ENCODE data around the gene CNOT2.
A peak's percentile ranks its signal among the peaks of the same experiment; 100 is the strongest.

CNOT2 gene

DNA sequence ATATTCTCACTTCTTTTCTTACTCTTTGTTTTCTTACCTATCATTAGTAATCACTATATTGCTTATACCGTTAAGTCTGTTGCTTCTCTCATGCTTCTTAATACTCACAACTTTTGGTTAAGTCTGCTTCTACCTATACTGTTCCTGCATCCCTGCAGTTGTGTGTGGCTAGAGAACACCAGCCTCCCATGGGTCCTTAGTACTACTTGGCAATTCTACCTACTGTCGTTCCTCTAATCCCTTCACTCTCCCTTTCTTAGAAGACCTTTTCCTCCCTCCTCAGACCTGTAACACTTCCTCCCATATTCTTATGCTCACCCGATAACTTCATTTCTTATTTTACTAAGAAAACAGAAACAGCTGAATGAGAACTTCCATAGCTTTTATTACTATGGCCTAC is 29.3 kb downstream of the CNOT2 start:
- peak overlapping the region; percentile 70; the same call in 1 of the 2 replicates for H3K27ac ChIP-seq
- TF ChIP-seq ZFX (IDR thresholded peaks at IDR 0.05; ENCODE audit: borderline replicate concordance) (no peak), CTCF (IDR thresholded peaks at IDR 0.05) (no peak)

DNA sequence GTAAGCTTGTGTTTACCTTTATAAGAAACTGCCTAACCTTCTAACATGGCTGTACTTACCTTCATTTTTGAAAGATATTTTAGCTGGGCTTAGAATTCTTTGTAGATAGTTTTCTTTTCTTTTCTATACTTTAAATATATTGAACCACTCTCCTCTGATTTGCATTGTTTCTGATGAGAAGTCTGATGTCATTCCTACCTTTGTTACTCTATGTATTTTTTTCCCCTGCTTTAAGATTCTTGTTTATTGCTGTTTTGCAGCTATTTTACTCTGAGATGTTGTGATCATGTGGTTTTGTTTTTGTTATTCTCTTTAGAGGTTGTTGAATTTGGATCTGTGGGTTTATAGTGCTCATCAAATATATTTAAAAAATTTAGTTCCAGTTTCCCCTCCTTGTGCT is 31.8 kb downstream of the CNOT2 start:
- H3K27ac ChIP-seq: peak overlapping the region; percentile 3; the same call in 1 of the 2 replicates
- TF ChIP-seq CTCF (IDR thresholded peaks at IDR 0.05) (no peak), ZFX (IDR thresholded peaks at IDR 0.05; ENCODE audit: borderline replicate concordance) (no peak)

DNA sequence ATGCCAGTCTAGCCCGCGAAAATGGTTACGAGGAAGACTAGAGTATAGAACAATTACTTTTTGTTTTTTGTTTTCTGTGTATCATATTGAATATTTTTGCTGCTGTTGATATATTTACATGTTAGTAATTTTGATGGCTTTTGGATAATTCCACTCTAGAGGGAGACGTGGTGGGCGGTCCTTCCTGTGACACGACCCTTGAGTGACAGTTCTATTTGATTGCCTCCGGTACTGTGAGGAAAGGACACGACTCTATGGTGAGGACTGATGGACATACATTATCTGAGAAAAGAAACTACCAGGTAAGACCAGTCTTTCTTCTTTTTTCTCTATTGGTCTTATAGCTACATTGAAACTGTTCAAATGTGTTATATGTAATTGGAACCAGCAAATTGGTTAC is 34.7 kb downstream of the CNOT2 start:
- H3K27ac ChIP-seq: no peak overlapping the region
- TF ChIP-seq CTCF (IDR thresholded peaks at IDR 0.05) (no peak), ZFX (IDR thresholded peaks at IDR 0.05; ENCODE audit: borderline replicate concordance) (no peak)

GRCh38 chr12:70278945-70279344 is 35.7 kb downstream of the CNOT2 start:
- no peak for TF ChIP-seq CTCF (IDR thresholded peaks at IDR 0.05)
- TF ChIP-seq ZFX (IDR thresholded peaks at IDR 0.05; ENCODE audit: borderline replicate concordance): no peak
- H3K27ac ChIP-seq: no peak overlapping the region

GRCh38 chr12:70283232-70283631 is 40.0 kb downstream of the CNOT2 start:
- TF ChIP-seq ZFX (IDR thresholded peaks at IDR 0.05; ENCODE audit: borderline replicate concordance): no peak
- no peak for TF ChIP-seq CTCF (IDR thresholded peaks at IDR 0.05)
- H3K27ac ChIP-seq: no peak overlapping the region

- H3K27ac ChIP-seq: no peak overlapping the region
- no peak for TF ChIP-seq CTCF (IDR thresholded peaks at IDR 0.05)
- TF ChIP-seq ZFX (IDR thresholded peaks at IDR 0.05; ENCODE audit: borderline replicate concordance): no peak
These were observed 45.6 kb downstream of the CNOT2 start for GRCh38 chr12:70288817-70289216.

DNA sequence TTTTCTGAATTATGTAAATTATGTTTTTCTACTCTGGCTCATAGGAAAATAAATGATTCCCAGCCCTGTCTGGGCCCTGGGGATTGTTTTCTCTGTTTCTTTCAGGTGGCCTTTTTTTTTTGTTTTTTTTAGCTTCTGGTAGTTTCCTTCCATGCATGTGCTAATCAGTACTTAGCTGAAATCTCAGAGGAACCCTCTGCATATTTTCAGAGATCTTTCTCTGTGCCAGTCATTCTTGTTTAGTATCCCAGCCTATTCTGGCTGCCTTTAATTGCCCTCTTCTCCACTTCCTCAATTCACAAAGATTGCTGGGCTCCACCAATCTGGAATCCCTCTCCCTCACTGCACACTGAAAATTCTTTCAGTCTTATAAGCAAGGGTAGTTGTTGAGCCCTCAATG is 46.9 kb downstream of the CNOT2 start:
- TF ChIP-seq ZFX (IDR thresholded peaks at IDR 0.05; ENCODE audit: borderline replicate concordance) (no peak), CTCF (IDR thresholded peaks at IDR 0.05) (no peak)
- H3K27ac ChIP-seq: no peak overlapping the region
